ENCODE data around the gene STARD3NL.
"Not testable (repeated sequence)": the region's sequence is repeated elsewhere in the genome, so short reads cannot be mapped to it uniquely, and the experiment has no call there.

The STARD3NL gene

DNA sequence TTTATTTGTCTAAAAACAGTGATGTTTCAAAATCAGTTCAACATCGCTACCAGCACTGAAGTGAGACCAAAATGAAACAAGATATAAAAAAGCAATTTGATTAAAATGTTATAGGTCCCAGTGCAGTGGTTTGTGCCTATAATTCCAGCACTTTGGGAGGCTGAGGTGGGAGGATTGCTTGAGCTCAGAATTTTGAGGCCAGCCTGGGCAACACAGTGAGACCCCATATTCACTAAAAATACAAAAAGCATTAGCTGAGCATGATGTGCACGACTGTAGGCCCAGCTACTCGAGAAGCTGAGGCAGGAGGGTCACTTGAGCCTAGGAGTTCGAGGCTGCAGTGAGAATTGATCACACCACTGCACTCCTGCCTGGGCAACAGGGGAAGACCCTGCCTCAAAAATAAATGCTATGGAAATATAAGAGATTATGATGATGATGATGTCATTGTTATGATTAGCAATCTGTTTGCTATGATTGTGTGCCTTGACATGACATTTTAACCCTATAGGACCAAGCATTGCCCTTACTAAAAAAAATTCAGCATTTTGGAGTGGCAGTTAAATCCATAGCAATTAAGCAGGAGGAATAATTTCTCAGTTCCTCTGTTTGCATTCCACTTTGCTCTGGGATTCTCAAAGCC lies 91.8 kb downstream of the STARD3NL start:
- DNase-seq (ENCODE audit: low read depth) = not testable (repeated sequence)

DNA sequence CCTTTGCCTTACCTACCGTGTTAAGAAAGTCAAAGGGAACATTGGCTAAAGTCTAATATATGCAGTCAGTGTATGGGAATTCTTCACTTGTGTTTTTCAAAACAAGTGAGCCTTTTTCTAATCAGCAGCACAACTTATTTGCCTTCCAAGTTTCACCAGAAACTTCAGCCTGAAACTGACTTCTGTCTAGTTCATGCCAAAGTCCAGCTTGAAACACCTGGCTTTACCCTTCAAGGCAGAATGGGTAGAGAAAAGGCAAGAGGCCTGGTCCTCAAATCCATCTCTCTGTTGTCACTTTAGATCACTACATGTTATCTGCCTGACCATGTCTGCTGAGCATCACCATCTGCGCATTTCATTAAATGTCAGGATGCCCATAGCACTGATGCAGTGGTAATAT lies 92.4 kb downstream of the STARD3NL start:
- not testable (repeated sequence) for DNase-seq (ENCODE audit: low read depth)

DNA sequence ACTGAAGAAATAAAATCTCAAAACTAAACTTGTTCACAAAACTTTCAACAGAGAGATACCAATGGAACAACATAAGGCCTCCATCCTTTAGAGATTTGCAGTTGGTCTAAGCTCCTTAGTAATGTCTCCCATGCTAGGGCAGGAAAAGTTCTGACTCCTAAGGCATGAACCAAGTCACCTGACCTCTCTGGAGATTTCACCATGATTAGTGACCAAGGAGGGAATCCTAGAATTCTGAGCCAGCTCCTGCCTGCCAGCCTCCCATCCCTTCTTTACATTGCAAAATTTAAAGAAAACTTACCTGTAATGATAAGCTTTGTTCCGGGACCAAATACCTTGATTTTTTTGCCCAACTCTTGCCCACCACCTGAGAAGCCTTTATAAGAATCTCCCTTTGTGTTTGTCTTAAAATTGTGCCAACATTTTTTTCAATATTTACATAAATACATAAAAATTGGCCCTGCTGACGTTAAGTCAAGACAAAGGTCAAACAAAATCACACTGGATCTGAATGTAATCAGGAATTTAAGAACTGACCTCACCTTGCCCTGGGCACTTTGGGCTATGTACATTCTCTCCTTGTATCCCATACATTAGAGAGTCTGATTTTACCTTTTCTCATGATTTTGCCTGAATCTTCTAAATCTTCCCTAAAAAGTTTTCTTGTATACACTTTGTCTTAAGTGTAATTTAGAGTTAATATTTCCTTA lies 95.4 kb downstream of the STARD3NL start, which contains the start of gene TARP:
TSS of gene TARP (minus strand) at position 351 of the 710 bp plus-strand sequence.
- DNase-seq (ENCODE audit: low read depth) = no peak

DNA sequence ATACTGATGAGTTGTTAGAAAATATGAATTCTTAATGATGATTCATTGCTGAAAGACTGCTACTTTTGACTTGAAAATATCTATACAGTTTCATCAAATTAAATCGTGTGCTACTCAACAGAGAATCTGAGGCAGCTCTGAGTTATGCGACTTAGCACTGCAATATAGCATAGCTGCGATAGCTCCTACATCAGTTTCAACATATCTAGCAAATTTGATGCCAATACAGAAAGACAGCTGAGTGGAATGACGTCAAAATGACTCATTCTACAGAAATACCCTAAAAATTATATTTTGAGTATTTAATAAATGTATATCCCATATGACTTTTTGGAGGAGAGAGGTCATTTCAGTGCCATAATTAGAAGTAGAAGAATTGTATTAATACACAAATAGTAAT lies 96.4 kb downstream of the STARD3NL start:
- DNase-seq (ENCODE audit: low read depth) = no peak

DNA sequence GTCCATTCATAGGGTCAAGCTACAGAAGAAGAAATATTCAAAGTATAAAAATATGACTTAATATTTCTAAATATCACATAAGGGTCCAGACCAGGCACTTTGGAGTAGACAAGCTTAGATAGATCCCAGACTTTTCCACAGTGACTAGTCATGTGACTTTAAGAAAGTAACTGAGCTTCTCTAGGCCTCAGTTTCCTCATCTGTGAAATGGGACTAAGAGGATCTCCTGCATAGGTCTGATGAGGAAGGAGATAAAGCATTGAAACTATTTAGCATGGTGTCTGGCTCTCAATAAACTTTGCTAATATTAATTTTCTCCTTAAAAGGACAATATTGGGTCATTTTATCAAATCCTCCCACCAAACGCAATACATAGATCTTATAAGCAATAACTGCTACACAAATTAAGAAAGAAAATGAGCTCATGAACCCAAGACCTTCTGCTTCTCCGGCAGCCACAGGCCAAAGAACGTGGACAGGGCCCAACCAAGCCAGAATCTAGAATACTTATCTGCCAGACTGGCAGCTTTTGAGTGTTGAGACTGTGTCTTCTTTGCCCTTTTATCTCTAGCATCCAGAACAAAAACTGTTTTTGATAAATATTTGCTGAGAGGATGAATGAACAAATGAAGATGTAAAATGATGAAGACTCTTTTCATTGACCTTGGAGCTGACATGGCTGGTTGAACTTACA lies 97.0 kb downstream of the STARD3NL start:
- DNase-seq (ENCODE audit: low read depth) = no peak

DNA sequence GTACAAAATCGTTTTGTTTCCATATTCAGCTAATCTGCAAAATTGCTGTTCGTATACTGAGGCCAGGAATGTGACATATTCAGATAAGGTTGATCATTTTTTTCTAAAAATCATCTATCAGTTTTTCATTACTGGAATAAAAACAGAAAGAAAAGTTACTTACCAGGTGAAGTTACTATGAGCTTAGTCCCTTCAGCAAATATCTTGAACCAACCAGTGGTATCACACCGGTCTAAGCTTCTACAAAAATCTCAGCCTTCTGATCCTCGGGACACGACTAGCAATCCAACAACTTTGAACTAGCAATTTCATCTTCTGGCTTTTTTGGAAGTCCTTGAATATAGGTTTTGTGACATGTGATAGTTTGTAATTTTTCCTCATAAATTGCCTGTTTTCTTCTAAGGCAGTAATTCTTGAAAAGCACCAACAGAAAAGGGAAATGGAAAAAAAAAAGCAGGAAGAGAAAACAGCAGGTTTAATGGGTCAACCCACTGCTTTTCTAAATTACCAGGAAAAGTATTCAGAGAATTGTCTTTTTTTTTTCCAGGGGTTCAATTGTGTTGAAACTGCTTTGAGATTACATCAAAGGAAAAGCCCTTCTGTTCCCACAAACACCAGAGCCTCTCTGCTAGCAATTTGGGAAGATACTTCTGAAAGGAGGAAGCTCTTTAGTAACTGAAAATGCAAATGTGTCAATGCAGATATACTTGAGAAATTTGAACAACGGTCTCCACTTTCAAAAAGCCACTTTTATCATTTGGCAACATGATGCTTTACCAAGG lies 98.2 kb downstream of the STARD3NL start:
- DNase-seq (ENCODE audit: low read depth) = no peak

DNA sequence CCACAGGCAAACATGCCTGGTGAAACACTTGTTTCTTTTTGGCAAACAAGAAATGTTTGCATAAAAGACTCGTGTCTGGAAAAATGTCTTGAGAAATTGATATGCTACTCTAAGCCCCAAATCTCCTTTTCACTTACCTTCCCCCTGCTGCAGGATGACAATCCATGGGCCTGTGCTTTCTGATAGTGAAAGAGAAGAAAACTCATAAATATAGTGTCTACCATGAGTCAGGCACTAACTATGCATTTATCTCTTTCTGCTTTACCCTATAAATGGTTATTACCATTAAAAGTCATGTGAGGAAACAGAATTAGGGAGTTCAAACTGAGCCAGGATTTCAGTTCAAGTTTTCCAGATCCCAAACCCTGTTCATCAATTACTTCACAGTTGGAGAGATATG lies 102.0 kb downstream of the STARD3NL start:
- no peak for DNase-seq (ENCODE audit: low read depth)

Measured in stimulated activated CD8-positive, alpha-beta memory T cell treated with anti-CD3 and anti-CD28 coated beads, Interleukin-4, amount 100 ng/mL, for 24 hours (primary cell).